HG03103 (cell line): ENCODE data around the gene C20orf202.
"Not testable (repeated sequence)": the region's sequence is repeated elsewhere in the genome, so short reads cannot be mapped to it uniquely, and the experiment has no call there.

Experiments used
- ATAC-seq: cut with Tn5 transposase; IDR thresholded peaks from one replicate; pipeline ENCODE4 v1.9.1; 2021; ENCODE audit warnings: low read depth; ENCODE audit not compliant: unreplicated experiment

C20orf202 gene

GRCh38 chr20:1206366-1207148, 3.3 kb downstream of the C20orf202 start:
- no peak for ATAC-seq

GRCh38 chr20:1207293-1207878, 4.1 kb downstream of the C20orf202 start:
- ATAC-seq, result no peak

GRCh38 chr20:1209447-1210387, 6.5 kb downstream of the C20orf202 start:
- ATAC-seq, result no peak

GRCh38 chr20:1210501-1210900, 7.2 kb downstream of the C20orf202 start:
- no peak for ATAC-seq

GRCh38 chr20:1212023-1212422, 8.8 kb downstream of the C20orf202 start:
- no peak for ATAC-seq

GRCh38 chr20:1212607-1213396, 9.5 kb downstream of the C20orf202 start:
- peak; percentile 74 for ATAC-seq

GRCh38 chr20:1214838-1215261, 11.6 kb downstream of the C20orf202 start:
- no peak for ATAC-seq

GRCh38 chr20:1215386-1216170, 12.3 kb downstream of the C20orf202 start:
- no peak for ATAC-seq

- ATAC-seq, result not testable (repeated sequence)
Observed at GRCh38 chr20:1216527-1217427, 13.5 kb downstream of the C20orf202 start.

GRCh38 chr20:1222750-1223149, 19.5 kb downstream of the C20orf202 start:
- not testable (repeated sequence) for ATAC-seq

GRCh38 chr20:1224205-1224890, 21.1 kb downstream of the C20orf202 start:
- no peak for ATAC-seq

GRCh38 chr20:1225263-1225782, 22.1 kb downstream of the C20orf202 start:
- no peak for ATAC-seq

GRCh38 chr20:1225783-1226654, 22.8 kb downstream of the C20orf202 start, which contains the start of gene RAD21L1:
Gene RAD21L1, plus strand, starts transcription at chr20:1226044. Its CDS starts 2,410 bp downstream, at chr20:1228454.
- peak; percentile 52 for ATAC-seq

GRCh38 chr20:1229541-1229940, 26.3 kb downstream of the C20orf202 start:
- ATAC-seq, result no peak

GRCh38 chr20:1232286-1233111, 29.2 kb downstream of the C20orf202 start:
- ATAC-seq, result no peak

GRCh38 chr20:1240549-1240948, 37.3 kb downstream of the C20orf202 start:
- no peak for ATAC-seq
